Astrocyte (in vitro differentiated cells and primary cell): ENCODE measurements around the gene ZNF776. TPM values are rescaled to one million over a fixed set of nuclear protein-coding genes. Genes with fewer than 3 reads are reported as not detected.

ENCODE experiments used
- DNase-seq: peaks from one replicate; pipeline ENCODE4 v3.0.0-alpha.2; 2010; ENCODE audit warnings: low read depth
- FAIRE-seq: peaks from 2 replicates; lab custom pipeline; 2011; peaks lifted over from hg19 to GRCh38; lab: Jason Lieb, UNC
- H2AFZ ChIP-seq: 2 replicates; pipeline ENCODE4 v1.6.0; 2012; ENCODE audit warnings: low read depth, low read length, inconsistent platforms
- H3K27ac ChIP-seq: 2 replicates; pipeline ENCODE4 v1.5.1; 2011; ENCODE audit warnings: low read depth, low read length, inconsistent platforms
- H3K27me3 ChIP-seq: 2 replicates; pipeline ENCODE4 v1.6.0; 2011; ENCODE audit warnings: low read length, inconsistent platforms; ENCODE audit not compliant: insufficient read depth
- H3K36me3 ChIP-seq: 2 replicates; pipeline ENCODE4 v1.5.1; 2011; ENCODE audit warnings: low read length, inconsistent platforms; ENCODE audit not compliant: insufficient read depth
- H3K4me1 ChIP-seq: 2 replicates; pipeline ENCODE4 v1.5.1; 2011; ENCODE audit warnings: low read length, inconsistent platforms; ENCODE audit not compliant: insufficient read depth
- H3K4me2 ChIP-seq: 2 replicates; pipeline ENCODE4 v1.6.0; 2012; ENCODE audit warnings: low read length, inconsistent platforms
- H3K4me3 ChIP-seq: 2 replicates; pipeline ENCODE4 v1.5.1; 2011; ENCODE audit warnings: low read depth, mild to moderate bottlenecking, low read length, inconsistent platforms; ENCODE audit not compliant: insufficient read depth
- H3K79me2 ChIP-seq: 2 replicates; pipeline ENCODE4 v1.6.0; 2012; ENCODE audit warnings: mild to moderate bottlenecking, low read length, inconsistent platforms; ENCODE audit not compliant: insufficient read depth
- H3K9ac ChIP-seq: 2 replicates; pipeline ENCODE4 v1.6.0; 2012; ENCODE audit warnings: mild to moderate bottlenecking, low read length, inconsistent platforms
- H3K9me3 ChIP-seq: 2 replicates; pipeline ENCODE4 v1.5.1; 2012; ENCODE audit warnings: low read depth, mild to moderate bottlenecking, low read length, inconsistent platforms; ENCODE audit not compliant: insufficient read depth
- H4K20me1 ChIP-seq: 2 replicates; pipeline ENCODE4 v1.6.0; 2012; ENCODE audit warnings: low read length, inconsistent platforms; ENCODE audit not compliant: insufficient read depth
- H3K27ac Mint-ChIP-seq: one replicate; pipeline ENCODE4 v1.8.0; 2021; ENCODE audit warnings: mild to moderate bottlenecking, mixed read lengths; ENCODE audit not compliant: unreplicated experiment
- H3K27me3 Mint-ChIP-seq: one replicate; pipeline ENCODE4 v1.8.0; 2021; ENCODE audit warnings: low read depth, mixed read lengths; ENCODE audit not compliant: unreplicated experiment
- H3K36me3 Mint-ChIP-seq: one replicate; pipeline ENCODE4 v1.8.0; 2021; ENCODE audit warnings: low read depth, mixed read lengths; ENCODE audit not compliant: unreplicated experiment
- H3K4me1 Mint-ChIP-seq: one replicate; pipeline ENCODE4 v1.8.0; 2021; ENCODE audit warnings: low read depth, mixed read lengths; ENCODE audit not compliant: unreplicated experiment
- H3K4me3 Mint-ChIP-seq: one replicate; pipeline ENCODE4 v1.8.0; 2021; ENCODE audit warnings: mild to moderate bottlenecking, moderate library complexity, mixed read lengths; ENCODE audit not compliant: unreplicated experiment
- H3K9me3 Mint-ChIP-seq: one replicate; pipeline ENCODE4 v1.8.0; 2021; ENCODE audit warnings: mild to moderate bottlenecking, mixed read lengths; ENCODE audit not compliant: unreplicated experiment
- CTCF ChIP-seq: IDR thresholded peaks from 2 replicates; pipeline ENCODE4 v1.5.1; 2011; ENCODE audit warnings: low read depth, mild to moderate bottlenecking, inconsistent platforms, low read length, moderate library complexity; ENCODE audit not compliant: insufficient read depth
- EZH2 ChIP-seq: IDR thresholded peaks from 2 replicates; pipeline ENCODE4 v1.6.1; 2012; ENCODE audit warnings: mild to moderate bottlenecking, low read length, inconsistent platforms; ENCODE audit not compliant: insufficient read depth
- total RNA-seq: library from RNA; stranded (reverse); gene quantifications from 2 replicates; pipeline ENCODE4 v1.2.1, GENCODE V29; 2021

ZNF776 gene
- total RNA-seq, 1 donor from 2014 or later, result 17.4 TPM

- H3K36me3 Mint-ChIP-seq, result peaks cover 67% of the 10 kb centered on the region
- no peaks in the 10 kb centered on the region for H3K4me1 ChIP-seq
- H3K4me1 Mint-ChIP-seq, result peaks cover 8% of the 10 kb centered on the region
- no peak overlapping the region for H2AFZ ChIP-seq
- no peak overlapping the region for H3K4me3 ChIP-seq
- peaks cover 5% of the 10 kb centered on the region for H4K20me1 ChIP-seq
- peaks cover 56% of the 10 kb centered on the region for H3K9me3 ChIP-seq
- H3K27ac ChIP-seq, result no peak overlapping the region
- H3K36me3 ChIP-seq, result peaks cover 52% of the 10 kb centered on the region
- no peaks in the 10 kb centered on the region for H3K9me3 Mint-ChIP-seq
- no peak overlapping the region for H3K4me3 Mint-ChIP-seq
- no peaks in the 10 kb centered on the region for H3K27me3 ChIP-seq
- FAIRE-seq (no peak), DNase-seq (no peak)
- H3K9ac ChIP-seq, result no peak overlapping the region
- TF ChIP-seq EZH2 (no peak), CTCF (no peak)
- H3K4me2 ChIP-seq, result no peak overlapping the region
- peaks cover 20% of the 10 kb centered on the region for H3K79me2 ChIP-seq
- no peak overlapping the region for H3K27ac Mint-ChIP-seq
- no peaks in the 10 kb centered on the region for H3K27me3 Mint-ChIP-seq
Measured at GRCh38 chr19:57755031-57755430, 8.4 kb downstream of the ZNF776 start.

GRCh38 chr19:57757941-57758340 lies 11.3 kb downstream of the ZNF776 start:
- FAIRE-seq (no peak), DNase-seq (no peak)
- H2AFZ ChIP-seq, result no peak overlapping the region
- Mint-ChIP-seq H3K36me3 (peaks cover 54% of the 10 kb centered on the region), H3K27ac (no peak overlapping the region), H3K4me1 (no peaks in the 10 kb centered on the region), H3K9me3 (no peaks in the 10 kb centered on the region), H3K27me3 (no peaks in the 10 kb centered on the region), H3K4me3 (no peak overlapping the region)
- no peaks in the 10 kb centered on the region for H3K4me1 ChIP-seq
- H3K27ac ChIP-seq, result no peak overlapping the region
- no peaks in the 10 kb centered on the region for H4K20me1 ChIP-seq
- H3K4me2 ChIP-seq, result no peak overlapping the region
- H3K9me3 ChIP-seq, result peaks cover 41% of the 10 kb centered on the region
- H3K36me3 ChIP-seq, result peaks cover 37% of the 10 kb centered on the region
- no peak for TF ChIP-seq CTCF
- no peak for TF ChIP-seq EZH2
- H3K9ac ChIP-seq, result no peak overlapping the region
- H3K4me3 ChIP-seq, result no peak overlapping the region
- no peaks in the 10 kb centered on the region for H3K27me3 ChIP-seq
- peaks cover 4% of the 10 kb centered on the region for H3K79me2 ChIP-seq

GRCh38 chr19:57759096-57759495 lies 12.5 kb downstream of the ZNF776 start:
- H3K9me3 Mint-ChIP-seq, result no peaks in the 10 kb centered on the region
- H3K4me3 Mint-ChIP-seq, result no peak overlapping the region
- Histone ChIP-seq H3K79me2 (peaks cover 4% of the 10 kb centered on the region), H3K9me3 (peaks cover 30% of the 10 kb centered on the region), H3K4me3 (no peak overlapping the region), H3K36me3 (peaks cover 25% of the 10 kb centered on the region), H3K9ac (no peak overlapping the region), H3K27ac (no peak overlapping the region), H3K4me1 (no peaks in the 10 kb centered on the region), H4K20me1 (no peaks in the 10 kb centered on the region), H2AFZ (no peak overlapping the region), H3K27me3 (no peaks in the 10 kb centered on the region), H3K4me2 (no peak overlapping the region)
- DNase-seq (no peak), FAIRE-seq (no peak)
- H3K36me3 Mint-ChIP-seq, result peaks cover 53% of the 10 kb centered on the region
- no peaks in the 10 kb centered on the region for H3K27me3 Mint-ChIP-seq
- no peak for TF ChIP-seq EZH2
- TF ChIP-seq CTCF, result no peak
- no peaks in the 10 kb centered on the region for H3K4me1 Mint-ChIP-seq
- no peak overlapping the region for H3K27ac Mint-ChIP-seq
